Osteoblast (primary cell): Measurements from ENCODE around the gene ZNF23. TPM values are rescaled to one million over a fixed set of nuclear protein-coding genes. Genes with fewer than 3 reads are reported as not detected.
"Not testable (repeated sequence)": the region's sequence is repeated elsewhere in the genome, so short reads cannot be mapped to it uniquely, and the experiment has no call there.

ENCODE experiments used
- DNase-seq: peaks from one replicate; pipeline ENCODE4 v3.0.0; 2011; ENCODE audit warnings: low spot score, mixed read lengths; ENCODE audit not compliant: insufficient read length; ENCODE audit errors: missing footprints
- H2AFZ ChIP-seq: 2 replicates; pipeline ENCODE4 v1.6.0; 2011; ENCODE audit warnings: mild to moderate bottlenecking, low read length
- H3K27ac ChIP-seq: 2 replicates; pipeline ENCODE4 v1.5.1; 2011; ENCODE audit warnings: mild to moderate bottlenecking, low read depth, low read length, moderate library complexity
- H3K27me3 ChIP-seq: 2 replicates; pipeline ENCODE4 v1.6.0; 2012; ENCODE audit warnings: mild to moderate bottlenecking, control low read depth, inconsistent platforms, low read length, moderate library complexity; ENCODE audit not compliant: insufficient read depth
- H3K36me3 ChIP-seq: 2 replicates; pipeline ENCODE4 v1.5.1; 2011; ENCODE audit warnings: mild to moderate bottlenecking, low read length, control low read depth, moderate library complexity; ENCODE audit not compliant: insufficient read depth
- H3K4me1 ChIP-seq: 2 replicates; pipeline ENCODE4 v1.5.1; 2011; ENCODE audit warnings: mild to moderate bottlenecking, low read length, control low read depth, moderate library complexity; ENCODE audit not compliant: insufficient read depth
- H3K4me2 ChIP-seq: 2 replicates; pipeline ENCODE4 v1.6.0; 2011; ENCODE audit warnings: mild to moderate bottlenecking, low read length; ENCODE audit not compliant: insufficient read depth
- H3K4me3 ChIP-seq: fragments of 200-600 bp; sonication (generic); 3 replicates; pipeline ENCODE4 v1.5.1; 2012; ENCODE audit warnings: mild to moderate bottlenecking, low read length, inconsistent platforms; ENCODE audit not compliant: insufficient read depth
- H3K79me2 ChIP-seq: 2 replicates; pipeline ENCODE4 v1.6.0; 2012; ENCODE audit warnings: mild to moderate bottlenecking, low read length, control low read depth, inconsistent platforms; ENCODE audit not compliant: insufficient read depth
- H3K9me3 ChIP-seq: 2 replicates; pipeline ENCODE4 v1.5.1; 2011; ENCODE audit warnings: low read depth, low read length, control low read depth
- H4K20me1 ChIP-seq: 2 replicates; pipeline ENCODE4 v1.6.0; 2012; ENCODE audit warnings: mild to moderate bottlenecking, low read length, control low read depth; ENCODE audit not compliant: insufficient read depth
- total RNA-seq: library from RNA; depleted of rRNA; stranded (reverse); fragments of >200 nt; gene quantifications from 2 replicates; pipeline ENCODE4 v1.2.3, GENCODE V29; 2012
- TF ChIP-seq, protein P1 (sequence below): IDR thresholded peaks from 2 replicates; pipeline ENCODE4 v1.5.1; 2011; ENCODE audit warnings: mild to moderate bottlenecking, low read depth, low read length, moderate library complexity; ENCODE audit errors: extremely low read depth

Gene ZNF23
- total RNA-seq: 9.8 and 10.3 TPM in 2 replicates

DNA sequence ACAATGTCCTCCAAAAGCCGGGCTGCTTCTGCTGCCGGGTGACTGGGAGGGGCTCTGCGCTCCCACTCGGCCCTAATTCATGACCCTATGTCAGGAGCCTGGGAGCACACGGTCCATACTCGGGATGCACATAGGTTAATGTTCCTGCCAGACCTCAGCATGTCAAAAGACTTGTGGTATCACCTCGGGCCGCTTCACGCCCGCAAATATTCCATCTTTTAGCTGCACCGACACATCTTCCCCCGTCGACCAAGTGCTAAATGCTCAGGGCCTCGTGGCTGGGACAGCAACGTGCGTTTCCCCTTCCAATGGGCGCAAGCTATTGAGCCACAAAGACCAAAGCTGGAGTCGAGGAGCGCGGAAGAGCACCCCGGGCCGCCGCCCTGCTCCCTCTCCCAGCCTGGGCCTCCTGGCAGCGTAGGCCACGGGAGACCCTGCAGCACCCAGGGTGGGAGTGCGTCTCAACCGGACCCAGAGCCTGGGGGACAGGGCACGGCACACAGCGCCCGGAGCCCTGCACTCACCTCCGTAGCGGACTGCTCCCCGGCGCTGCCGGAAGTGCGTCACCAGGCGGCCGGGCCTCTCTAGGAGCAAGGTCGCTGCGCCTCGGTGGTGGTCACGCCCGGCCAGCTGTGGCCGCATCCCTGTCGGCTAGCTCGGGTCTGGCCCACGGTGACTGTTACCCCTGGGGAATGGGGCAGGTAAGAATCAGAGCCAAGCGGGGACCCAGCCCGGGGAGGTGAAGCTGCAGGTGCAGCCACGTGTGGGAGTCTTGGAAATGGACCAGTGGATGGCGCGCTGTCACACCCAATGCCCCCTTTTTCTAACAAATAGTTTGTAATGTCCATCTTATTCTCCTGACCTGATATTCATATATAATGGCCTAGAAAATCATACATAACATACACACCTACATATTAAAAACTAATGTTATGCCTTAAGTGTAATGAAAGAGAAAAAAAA, at the start of gene ZNF23:
Gene ZNF23, minus strand, starts transcription at position 562 of the 963 bp plus-strand sequence. CDS start 5,451 bp downstream, outside the sequence.
- H4K20me1 ChIP-seq: peaks cover 5% of the 10 kb centered on the region
- H3K4me3 ChIP-seq: peak within 1 kb of the TSS; percentile 96
- peaks cover 27% of the 10 kb centered on the region for H3K4me1 ChIP-seq
- H3K4me2 ChIP-seq: peak within 1 kb of the TSS; percentile 96
- no peaks in the 10 kb centered on the region for H3K36me3 ChIP-seq
- H3K27ac ChIP-seq: peak within 1 kb of the TSS; percentile 92
- peak; percentile 95 for DNase-seq
- H3K9me3 ChIP-seq: no peaks in the 10 kb centered on the region
- H3K79me2 ChIP-seq: peaks cover 40% of the 10 kb centered on the region
- H3K27me3 ChIP-seq: no peaks in the 10 kb centered on the region
- TF ChIP-seq, protein P1, sequence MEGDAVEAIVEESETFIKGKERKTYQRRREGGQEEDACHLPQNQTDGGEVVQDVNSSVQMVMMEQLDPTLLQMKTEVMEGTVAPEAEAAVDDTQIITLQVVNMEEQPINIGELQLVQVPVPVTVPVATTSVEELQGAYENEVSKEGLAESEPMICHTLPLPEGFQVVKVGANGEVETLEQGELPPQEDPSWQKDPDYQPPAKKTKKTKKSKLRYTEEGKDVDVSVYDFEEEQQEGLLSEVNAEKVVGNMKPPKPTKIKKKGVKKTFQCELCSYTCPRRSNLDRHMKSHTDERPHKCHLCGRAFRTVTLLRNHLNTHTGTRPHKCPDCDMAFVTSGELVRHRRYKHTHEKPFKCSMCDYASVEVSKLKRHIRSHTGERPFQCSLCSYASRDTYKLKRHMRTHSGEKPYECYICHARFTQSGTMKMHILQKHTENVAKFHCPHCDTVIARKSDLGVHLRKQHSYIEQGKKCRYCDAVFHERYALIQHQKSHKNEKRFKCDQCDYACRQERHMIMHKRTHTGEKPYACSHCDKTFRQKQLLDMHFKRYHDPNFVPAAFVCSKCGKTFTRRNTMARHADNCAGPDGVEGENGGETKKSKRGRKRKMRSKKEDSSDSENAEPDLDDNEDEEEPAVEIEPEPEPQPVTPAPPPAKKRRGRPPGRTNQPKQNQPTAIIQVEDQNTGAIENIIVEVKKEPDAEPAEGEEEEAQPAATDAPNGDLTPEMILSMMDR: no peak
- H2AFZ ChIP-seq: peak within 1 kb of the TSS; percentile 97

DNA sequence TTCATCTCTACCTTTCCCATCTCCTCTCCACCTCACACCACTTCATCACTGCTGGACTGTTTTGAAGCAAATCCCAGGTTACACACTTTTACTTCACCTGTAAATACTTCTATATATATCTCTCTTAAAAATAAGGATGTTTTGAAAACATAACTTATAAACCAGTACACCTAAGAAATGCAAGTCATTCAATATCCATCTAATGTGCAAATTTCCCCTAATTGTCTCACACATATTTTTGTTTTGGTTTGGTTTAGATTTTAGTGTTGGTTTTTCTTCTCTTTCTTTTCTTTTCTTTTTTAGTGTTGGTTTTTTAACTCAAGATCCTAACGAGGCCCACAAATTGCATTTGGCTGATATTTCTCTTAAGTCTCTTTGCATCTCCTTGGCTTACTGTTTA, 45.0 kb upstream of the ZNF23 start:
- Histone ChIP-seq H3K27me3 (peaks cover 4% of the 10 kb centered on the region), H3K9me3 (no peaks in the 10 kb centered on the region), H2AFZ (no peak overlapping the region), H3K27ac (no peak overlapping the region), H3K4me3 (no peak overlapping the region), H3K4me1 (no peaks in the 10 kb centered on the region), H3K79me2 (no peaks in the 10 kb centered on the region), H3K4me2 (no peak overlapping the region), H4K20me1 (no peaks in the 10 kb centered on the region), H3K36me3 (no peaks in the 10 kb centered on the region)
- TF ChIP-seq, protein P1: no peak
- no peak for DNase-seq

DNA sequence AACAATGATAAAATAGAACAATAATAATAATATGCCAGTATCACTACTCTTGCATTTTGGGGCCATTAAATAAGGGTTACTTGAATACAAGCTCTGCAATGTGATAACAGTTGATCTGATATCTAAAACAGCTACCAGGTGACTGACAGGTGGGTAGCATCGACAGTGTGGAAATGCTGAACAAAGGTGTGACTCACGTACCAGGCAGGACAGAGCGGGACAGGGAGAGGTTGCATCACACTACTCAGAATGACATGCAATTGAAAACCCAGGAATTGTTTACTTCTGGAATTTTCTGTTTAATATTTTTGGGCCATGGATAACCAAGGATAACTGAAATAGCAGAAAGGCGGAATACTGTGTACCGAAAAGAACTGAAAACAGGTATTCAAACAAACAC, 42.9 kb upstream of the ZNF23 start:
- H3K4me1 ChIP-seq: no peaks in the 10 kb centered on the region
- peaks cover 4% of the 10 kb centered on the region for H3K27me3 ChIP-seq
- no peaks in the 10 kb centered on the region for H3K36me3 ChIP-seq
- H3K4me2 ChIP-seq: no peak overlapping the region
- H2AFZ ChIP-seq: no peak overlapping the region
- DNase-seq: no peak
- H3K27ac ChIP-seq: no peak overlapping the region
- H3K9me3 ChIP-seq: no peaks in the 10 kb centered on the region
- H4K20me1 ChIP-seq: no peaks in the 10 kb centered on the region
- TF ChIP-seq, protein P1: no peak
- H3K79me2 ChIP-seq: no peaks in the 10 kb centered on the region
- no peak overlapping the region for H3K4me3 ChIP-seq

DNA sequence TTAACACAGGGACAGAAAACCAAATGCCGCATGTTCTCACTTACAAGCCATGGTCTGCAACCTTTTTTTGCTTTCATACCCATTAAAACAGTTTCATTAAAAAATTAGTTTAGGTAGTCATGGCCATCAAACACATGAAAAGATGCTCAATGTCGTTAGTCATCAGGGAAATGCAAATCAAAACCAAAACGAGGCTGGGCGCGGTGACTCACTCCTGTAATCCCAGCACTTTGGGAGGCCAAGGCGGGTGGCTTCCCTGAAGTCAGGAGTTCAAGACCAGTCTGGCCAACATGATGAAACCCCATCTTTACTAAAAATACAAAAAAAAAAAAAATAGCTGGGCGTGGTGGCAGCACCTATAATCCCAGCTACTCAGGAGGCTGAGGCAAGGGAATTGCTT, 42.0 kb upstream of the ZNF23 start:
- not testable (repeated sequence) for H3K27me3 ChIP-seq, H2AFZ ChIP-seq, DNase-seq, H3K9me3 ChIP-seq, H3K36me3 ChIP-seq, H3K4me1 ChIP-seq, H3K27ac ChIP-seq, H4K20me1 ChIP-seq, H3K4me2 ChIP-seq, H3K79me2 ChIP-seq, H3K4me3 ChIP-seq
